Measurements from ENCODE around the gene MAU2.

Gene MAU2

GRCh38 chr19:19304186-19304965 is 16.3 kb upstream of the MAU2 start (continued):
- no peak for TF ChIP-seq CSRNP3 (CRISPR knock-in tag; IDR thresholded peaks at IDR 0.05)

- no peak for ATAC-seq
- TF ChIP-seq PATZ1 (CRISPR knock-in tag; IDR thresholded peaks at IDR 0.05; ENCODE audit: borderline replicate concordance) (no peak), ZFP3 (CRISPR knock-in tag; IDR thresholded peaks at IDR 0.05) (no peak), PPARA (CRISPR knock-in tag; IDR thresholded peaks at IDR 0.05; ENCODE audit: borderline replicate concordance) (no peak), ZNF565 (CRISPR knock-in tag; conservative IDR thresholded peaks at IDR 0.05; ENCODE audit: low read depth) (no peak), ZNF8 (CRISPR knock-in tag; IDR thresholded peaks at IDR 0.05) (no peak), CSDC2 (CRISPR knock-in tag; IDR thresholded peaks at IDR 0.05) (no peak), SNAI2 (CRISPR knock-in tag; IDR thresholded peaks at IDR 0.05) (no peak)
These were observed 15.6 kb upstream of the MAU2 start for GRCh38 chr19:19305066-19305465.

- TF ChIP-seq TCF4 (CRISPR knock-in tag; IDR thresholded peaks at IDR 0.05; ENCODE audit: borderline replicate concordance): no peak
- TF ChIP-seq ZC3H10 (CRISPR knock-in tag; IDR thresholded peaks at IDR 0.05): no peak
- TF ChIP-seq SNAI2 (CRISPR knock-in tag; IDR thresholded peaks at IDR 0.05): no peak
- no peak for TF ChIP-seq CSRNP3 (CRISPR knock-in tag; IDR thresholded peaks at IDR 0.05)
- no peak for TF ChIP-seq OSR1 (CRISPR knock-in tag; IDR thresholded peaks at IDR 0.05)
- TF ChIP-seq TSHZ2 (CRISPR knock-in tag; IDR thresholded peaks at IDR 0.05): no peak
- TF ChIP-seq ZFP30 (CRISPR knock-in tag; IDR thresholded peaks at IDR 0.05): no peak
- no peak for TF ChIP-seq ZFP3 (CRISPR knock-in tag; IDR thresholded peaks at IDR 0.05)
- no peak for TF ChIP-seq ZNF565 (CRISPR knock-in tag; conservative IDR thresholded peaks at IDR 0.05; ENCODE audit: low read depth)
- no peak for TF ChIP-seq GLIS3 (CRISPR knock-in tag; IDR thresholded peaks at IDR 0.05)
- TF ChIP-seq ISL1 (CRISPR knock-in tag; IDR thresholded peaks at IDR 0.05): no peak
- no peak for TF ChIP-seq ESRRG (CRISPR knock-in tag; IDR thresholded peaks at IDR 0.05)
- no peak for TF ChIP-seq POU6F1 (CRISPR knock-in tag; IDR thresholded peaks at IDR 0.05; ENCODE audit: borderline replicate concordance, low read depth)
- no peak; the same call in 2 of the 3 replicates for ATAC-seq
These were observed 14.9 kb upstream of the MAU2 start for GRCh38 chr19:19305696-19306095.

GRCh38 chr19:19306191-19306590 is 14.4 kb upstream of the MAU2 start:
- ATAC-seq: no peak
- no peak for TF ChIP-seq ZNF8 (CRISPR knock-in tag; IDR thresholded peaks at IDR 0.05)

Measured in SK-N-SH treated with all-trans-retinoic acid at 6 μM for 48 hours (cell line).